SK-N-SH (cell line): ENCODE data around the gene SLC25A25.

Experiments
- CTCF ChIP-seq: fragments of 200-600 bp; sonication (generic); IDR thresholded peaks from 2 replicates; pipeline ENCODE4 v1.6.1; 2017; ENCODE audit warnings: antibody characterized with exemption, mild to moderate bottlenecking, moderate library complexity
- EP300 ChIP-seq, 2 experiments: IDR thresholded peaks; 2 replicates each; pipeline versions ENCODE4 v1.4.0 to v1.6.1; 2012; ENCODE audit warnings: borderline replicate concordance in 1 of 2, low read depth in 1 of 2, low read length in 1 of 2
- EZH2phosphoT487 ChIP-seq: fragments of 200-600 bp; sonication (generic); IDR thresholded peaks from 2 replicates; pipeline ENCODE4 v1.6.1; 2017; ENCODE audit warnings: low read depth, mixed run types, mild to moderate bottlenecking, antibody characterized with exemption, moderate library complexity, borderline replicate concordance
- JUND ChIP-seq: IDR thresholded peaks from 2 replicates; pipeline ENCODE4 v1.4.0; 2012
- MEF2A ChIP-seq: IDR thresholded peaks from 2 replicates; pipeline ENCODE4 v1.4.0; 2012; ENCODE audit warnings: low read depth, borderline replicate concordance
- POLR2AphosphoS5 ChIP-seq: IDR thresholded peaks from 2 replicates; pipeline ENCODE4 v1.6.1; 2012; ENCODE audit warnings: low read depth, low read length
- SMC3 ChIP-seq: IDR thresholded peaks from 2 replicates; pipeline ENCODE4 v1.6.1; 2012; ENCODE audit warnings: low read depth, low read length, improper control_type of control experiment
- TAF1 ChIP-seq: IDR thresholded peaks from 2 replicates; pipeline ENCODE4 v1.6.1; 2012; ENCODE audit warnings: low read depth, mild to moderate bottlenecking, low read length, moderate library complexity, borderline replicate concordance
- ZBTB33 ChIP-seq: IDR thresholded peaks from 2 replicates; pipeline ENCODE4 v1.4.0; 2012; ENCODE audit warnings: low read depth, borderline replicate concordance

GRCh38 chr9:128108269-128109049, 40.4 kb downstream of the SLC25A25 start:
- TF ChIP-seq SMC3, result no peak
- no peak for TF ChIP-seq CTCF
- no peak for TF ChIP-seq TAF1
- no peak for TF ChIP-seq ZBTB33
- no peak for TF ChIP-seq POLR2AphosphoS5
- TF ChIP-seq EP300 (IDR thresholded peaks at IDR 0.05; ENCODE audit: borderline replicate concordance in 1 of 2, low read depth in 1 of 2, low read length in 1 of 2), result no peak
- no peak for TF ChIP-seq EZH2phosphoT487
- TF ChIP-seq MEF2A, result no peak
- no peak for TF ChIP-seq JUND
